ENCODE data around the gene CAPZB. TPM values are rescaled to one million over a fixed set of nuclear protein-coding genes. Genes with fewer than 3 reads are reported as not detected.

CAPZB gene
- total RNA-seq, 1 experiment from 2014 or later = 348 TPM

DNA sequence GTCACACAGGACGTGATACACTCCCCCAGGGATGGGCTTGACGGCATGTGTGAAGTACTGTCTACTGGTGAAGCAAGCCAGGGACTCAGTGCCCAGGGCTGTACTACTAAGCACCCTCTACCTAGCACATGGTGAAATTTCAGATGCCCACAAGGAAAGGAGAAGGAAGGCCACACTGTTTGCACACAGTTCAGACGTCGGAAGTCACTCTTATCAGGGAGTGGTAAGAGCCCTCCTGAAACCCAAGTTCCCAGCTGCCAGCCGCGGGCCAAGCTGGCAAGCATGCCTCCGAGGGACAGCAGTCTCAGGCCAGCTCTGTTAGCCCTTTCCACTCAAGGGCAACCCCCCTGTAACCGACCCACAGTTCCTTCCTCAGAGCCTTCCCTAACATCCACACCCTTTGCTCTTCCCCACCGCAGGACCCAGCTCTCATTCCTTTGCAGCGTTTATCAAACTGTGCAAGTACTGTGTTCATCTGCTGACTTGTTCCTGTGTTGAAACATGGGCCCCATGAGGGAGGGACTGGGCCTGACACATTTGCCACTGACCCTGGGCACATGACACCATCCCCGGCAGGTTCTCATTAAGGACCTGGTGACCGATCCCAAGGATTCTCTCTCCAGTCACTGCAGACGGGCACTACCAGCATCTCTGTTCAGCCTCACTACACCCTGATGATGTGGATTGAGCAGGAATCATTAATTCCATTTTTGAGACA, 114.7 kb downstream of the CAPZB start:
- Histone ChIP-seq H2AK5ac (ENCODE audit: insufficient read length, low read length) (no peak overlapping the region), H3K4me2 (ENCODE audit: insufficient read depth, insufficient read length, low read length) (no peak overlapping the region), H3K18ac (ENCODE audit: insufficient read length, low read depth, low read length) (no peak overlapping the region), H2BK15ac (ENCODE audit: low read depth, low read length) (no peak overlapping the region), H3K4ac (ENCODE audit: low read depth, low read length) (no peak overlapping the region), H2BK5ac (ENCODE audit: insufficient read length, low read length) (no peak overlapping the region), H3T11ph (ENCODE audit: low read length) (no peak overlapping the region), H3K14ac (ENCODE audit: insufficient read depth, low read length) (no peak overlapping the region; the same call in 1 of the 2 replicates), H2BK12ac (ENCODE audit: insufficient read length, low read depth, low read length) (no peak overlapping the region), H2BK20ac (ENCODE audit: low read depth, low read length, poor library complexity, severe bottlenecking) (no peak overlapping the region), H3K9me3 (ENCODE audit: control insufficient read depth, low read depth, low read length) (no peaks in the 10 kb centered on the region), H3K79me2 (ENCODE audit: insufficient read depth, low read length) (peaks cover 2% of the 10 kb centered on the region; the same call in 1 of the 2 replicates), H3K27me3 (ENCODE audit: insufficient read depth, low read length) (no peaks in the 10 kb centered on the region), H3K79me1 (ENCODE audit: insufficient read depth, low read depth, low read length, poor library complexity, severe bottlenecking) (peaks cover 13% of the 10 kb centered on the region), H2AFZ (ENCODE audit: low read length) (no peak overlapping the region), H3K27ac (ENCODE audit: insufficient read length, low read depth, low read length) (no peak overlapping the region), H3K23me2 (ENCODE audit: insufficient read length, low read depth, low read length, poor library complexity, severe bottlenecking) (no peaks in the 10 kb centered on the region), H3K4me1 (ENCODE audit: insufficient read depth, low read length) (no peaks in the 10 kb centered on the region), H4K8ac (replicated peaks; ENCODE audit: insufficient read length, low read depth, low read length) (no peak overlapping the region), H3K9ac (ENCODE audit: extremely low read depth, insufficient read length, low read length) (no peak overlapping the region), H2BK120ac (ENCODE audit: low read depth, low read length, poor library complexity, severe bottlenecking) (no peak overlapping the region), H4K5ac (ENCODE audit: insufficient read length, low read depth, low read length) (no peak overlapping the region), H3K23ac (ENCODE audit: insufficient read length, low read depth, low read length) (no peak overlapping the region), H4K20me1 (ENCODE audit: control insufficient read depth, insufficient read depth, insufficient read length) (no peaks in the 10 kb centered on the region), H4K91ac (ENCODE audit: insufficient read length, low read depth, low read length) (no peak overlapping the region), H3K56ac (ENCODE audit: insufficient read length, low read depth, low read length) (no peak overlapping the region)
- no peaks in the 10 kb centered on the region for H3K27me3 Mint-ChIP-seq (ENCODE audit: low read depth)
- H3K27ac Mint-ChIP-seq = peak overlapping the region; percentile 7 to 94 (median 93); a peak in 5 of 7 replicates
- no peak for TF ChIP-seq CTCF (conservative IDR thresholded peaks at IDR 0.05)
- no peak overlapping the region for H3K4me3 Mint-ChIP-seq
- peaks cover 10 to 11% of the 10 kb centered on the region in 2 experiments for H3K4me1 Mint-ChIP-seq
- no peaks in the 10 kb centered on the region for H3K9me3 Mint-ChIP-seq
- H3K36me3 Mint-ChIP-seq (ENCODE audit: insufficient read depth in 1 of 3, low read depth in 3 of 3) = peaks cover 5 to 18% (median 8%) of the 10 kb centered on the region in 3 experiments
- no peak for DNase-seq
- no CpG with 5 or more reads among the region's 13 CpGs for WGBS (ENCODE audit: extremely low coverage, insufficient read length, low lambda C conversion rate)

Data from H9 (cell line).